Measurements from ENCODE around the gene AFAP1L1.
"Not testable (repeated sequence)": the region's sequence is repeated elsewhere in the genome, so short reads cannot be mapped to it uniquely, and the experiment has no call there.

AFAP1L1 gene

DNA sequence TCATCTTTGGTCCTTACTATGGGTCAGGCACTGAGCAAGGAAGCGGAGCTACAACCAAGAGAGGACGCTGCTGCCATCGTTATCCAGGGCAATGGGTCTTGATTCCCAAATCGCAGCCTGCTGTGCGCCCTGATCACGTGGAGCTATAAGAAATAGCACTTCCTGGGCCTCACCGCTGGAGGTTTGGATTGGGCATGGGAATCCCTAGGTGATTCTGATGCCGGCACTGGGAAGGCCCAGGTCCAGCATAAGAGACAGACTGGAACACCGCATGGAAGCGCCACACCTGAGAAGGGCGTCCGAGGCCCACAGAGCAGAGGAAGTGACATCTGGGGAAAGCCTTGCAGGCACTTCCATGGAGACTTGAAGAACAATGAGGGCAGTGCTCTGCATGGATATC, 104.4 kb downstream of the AFAP1L1 start:
- no peak for DNase-seq

DNA sequence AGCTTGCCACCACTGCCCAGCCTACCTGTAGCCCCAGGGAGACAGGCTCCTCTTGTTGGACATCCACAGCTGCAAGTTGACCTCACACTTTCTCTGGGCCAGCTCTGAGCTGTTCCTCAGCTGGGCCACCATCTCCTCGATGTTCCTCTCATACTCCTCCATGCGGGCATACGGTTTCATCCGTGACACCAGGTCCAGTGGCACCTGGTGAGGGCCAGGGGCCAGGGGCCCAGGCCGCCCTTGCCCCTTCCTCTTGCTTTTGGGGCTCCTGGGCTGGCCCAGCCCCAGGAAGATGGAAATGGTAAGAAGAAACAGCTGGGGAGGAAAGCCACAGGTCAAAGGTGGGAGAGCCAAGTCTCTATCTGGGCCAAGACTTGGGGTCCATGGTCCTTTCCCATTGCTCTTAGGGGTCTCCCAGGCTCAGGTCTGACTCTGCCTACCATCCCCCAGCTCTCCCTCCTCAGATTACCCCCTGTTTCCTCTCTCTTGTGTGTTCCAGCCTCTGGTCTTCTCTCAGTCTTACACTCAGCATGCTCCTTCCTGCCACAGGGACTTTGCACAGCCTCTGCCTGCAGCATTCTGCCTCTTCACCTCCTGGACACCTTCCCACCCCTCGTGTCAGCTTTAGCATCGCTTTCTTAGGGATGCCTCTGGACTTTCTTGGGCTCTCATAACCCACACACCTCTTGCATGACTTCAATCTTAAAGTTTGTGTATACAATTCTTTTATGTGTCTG, 105.2 kb downstream of the AFAP1L1 start:
- DNase-seq = no peak

DNA sequence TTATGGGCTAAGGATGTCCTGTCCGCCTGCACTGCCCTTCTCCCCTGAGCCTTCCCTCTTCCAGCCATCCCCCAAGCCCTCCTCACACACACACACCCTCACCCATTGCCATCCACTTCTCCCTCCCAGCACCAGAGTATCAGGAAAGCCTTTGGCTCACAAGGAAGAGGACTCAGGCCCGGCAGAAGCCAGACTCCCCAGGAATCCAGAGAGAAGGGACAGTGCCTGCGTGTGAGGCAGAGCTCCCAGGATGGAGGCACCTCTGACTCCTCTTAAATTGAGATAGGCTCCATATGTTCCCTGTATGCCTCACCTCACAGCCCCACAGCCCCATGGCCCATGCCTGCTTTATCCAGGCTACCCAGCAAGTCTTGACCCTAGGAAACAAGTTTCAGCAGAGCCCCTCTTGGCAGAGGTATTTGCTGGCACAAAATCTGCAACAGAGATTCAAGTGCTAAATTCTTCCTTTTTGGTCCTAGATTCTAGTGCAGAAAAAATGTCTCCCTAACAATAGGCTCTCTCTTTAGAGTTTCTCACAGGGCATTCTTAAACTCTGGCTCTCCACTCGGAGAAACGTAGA, 106.7 kb downstream of the AFAP1L1 start:
- DNase-seq = no peak

DNA sequence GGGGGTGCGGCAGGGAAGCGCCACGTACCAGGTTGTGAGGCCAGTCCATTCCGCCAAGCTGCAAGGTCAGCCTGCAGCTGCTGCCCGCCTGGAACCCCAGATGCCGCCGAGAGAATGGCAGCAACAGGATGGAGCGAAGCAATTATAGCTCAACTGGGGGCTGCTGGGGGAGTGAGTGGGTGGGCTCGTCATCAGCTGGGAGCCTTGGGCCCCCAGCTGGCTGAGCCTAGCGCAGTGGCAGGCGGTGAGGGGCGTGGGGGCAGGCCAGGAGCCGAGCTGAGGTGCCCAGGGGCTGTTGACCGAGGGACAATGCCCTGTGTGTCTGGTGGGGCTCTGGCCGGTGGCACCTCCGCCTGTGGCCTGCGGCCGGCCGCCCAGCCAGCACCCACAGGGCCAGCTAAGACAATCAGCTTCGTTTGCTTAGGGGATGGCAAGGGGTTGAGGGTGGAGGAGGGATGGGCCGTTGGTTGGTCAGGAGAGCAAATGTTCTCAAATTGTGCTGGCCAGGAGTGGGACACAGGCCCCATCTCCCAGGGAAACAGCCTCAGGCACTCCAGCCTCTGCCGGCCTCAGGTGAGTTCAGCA, 107.6 kb downstream of the AFAP1L1 start, which contains the start of gene IL17B:
IL17B (minus strand) TSS at position 116 of the 585 bp plus-strand sequence; CDS start at position 49, 67 bp downstream.
- no peak for DNase-seq

DNA sequence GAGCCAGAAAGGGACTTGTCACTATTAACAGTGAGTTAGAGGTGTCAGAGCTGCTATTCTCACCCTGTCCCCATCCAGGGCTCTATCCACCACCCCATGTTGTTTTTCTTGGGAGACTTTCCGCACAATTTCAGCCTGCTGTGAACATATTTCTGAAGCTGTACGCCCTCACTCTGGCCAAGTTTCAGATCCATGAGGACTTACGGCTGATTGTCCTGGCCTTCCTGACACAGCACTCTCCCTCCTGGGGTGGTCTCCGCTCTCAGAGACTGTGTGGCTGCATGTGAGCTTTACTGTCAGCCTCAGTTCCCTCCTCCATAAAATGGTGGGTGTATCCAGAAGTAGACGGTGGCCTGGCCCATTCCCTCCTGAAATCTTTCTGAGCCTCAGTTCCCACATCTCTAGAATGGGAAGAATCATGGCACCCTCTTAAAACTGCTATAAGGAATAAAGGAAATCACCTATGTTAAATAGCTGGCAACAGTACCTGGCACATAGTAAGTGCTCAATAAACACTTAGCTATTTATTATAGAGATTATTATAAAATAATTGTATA, 108.2 kb downstream of the AFAP1L1 start:
- no peak for DNase-seq

DNA sequence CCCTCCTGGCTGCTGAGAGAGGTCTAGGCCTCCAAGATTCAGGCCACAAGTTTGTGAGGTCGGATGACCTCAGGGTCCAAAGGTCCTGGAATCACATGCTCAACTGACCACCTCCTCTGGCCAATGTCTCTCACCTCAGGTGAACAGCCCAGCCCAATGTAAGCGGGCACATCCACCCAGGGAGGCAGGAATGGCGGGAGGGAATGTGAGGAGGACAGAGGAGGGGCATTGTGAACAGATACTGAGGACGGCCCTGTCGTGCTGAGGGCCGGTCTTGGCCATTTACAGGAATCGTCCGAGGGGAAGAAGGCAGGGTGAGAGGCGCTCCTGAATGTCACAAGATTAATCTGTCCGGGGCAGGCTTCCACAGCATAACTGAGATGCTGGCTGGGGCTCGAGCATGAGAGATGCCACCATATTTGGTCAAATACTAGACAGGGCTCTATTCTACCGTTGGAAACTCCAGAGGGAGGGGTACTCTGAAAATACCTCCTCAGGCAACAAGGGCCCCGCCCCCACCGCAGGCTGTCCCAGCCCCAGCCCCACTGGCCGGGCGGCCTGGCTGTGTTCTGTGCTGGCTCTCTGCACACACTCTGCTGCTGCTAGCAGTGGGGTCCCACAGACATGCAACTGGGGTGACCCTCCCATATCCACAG, 108.9 kb downstream of the AFAP1L1 start:
- no peak for DNase-seq

DNA sequence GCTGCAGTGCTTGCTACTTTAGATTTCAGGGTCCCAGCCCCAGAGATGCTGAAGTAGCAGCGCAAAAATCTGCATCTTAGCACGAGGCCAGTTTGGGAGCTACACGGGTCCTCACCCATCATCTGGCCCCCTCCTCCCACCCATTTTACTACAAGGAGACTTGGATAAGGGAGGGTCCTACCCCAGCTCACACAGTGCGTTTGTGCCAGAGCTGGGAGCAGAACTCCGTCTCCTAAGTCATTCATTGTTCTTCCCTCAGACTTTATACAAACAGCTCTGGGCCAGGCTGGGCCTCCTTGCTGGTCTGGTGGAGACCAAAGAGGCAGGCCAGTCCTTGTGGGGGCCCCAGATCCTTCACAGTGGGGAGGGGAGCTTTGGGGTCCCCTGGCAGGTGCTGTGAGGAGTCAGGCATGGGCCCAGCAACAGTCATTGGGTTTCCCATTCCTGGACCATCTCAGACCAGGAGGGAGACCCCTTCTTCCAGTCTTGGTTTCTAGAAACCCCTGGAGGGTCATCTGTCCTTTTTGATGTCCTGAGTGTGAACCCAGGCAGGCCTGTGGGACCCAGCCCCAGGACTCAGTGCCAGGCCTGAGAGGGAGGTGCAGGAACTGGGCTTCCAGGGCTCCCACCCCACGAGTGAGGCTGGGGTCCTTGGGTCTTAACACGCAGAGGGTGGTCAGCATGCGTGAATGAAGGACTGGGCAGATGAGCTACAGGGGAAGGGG, 109.8 kb downstream of the AFAP1L1 start:
- DNase-seq = no peak

DNA sequence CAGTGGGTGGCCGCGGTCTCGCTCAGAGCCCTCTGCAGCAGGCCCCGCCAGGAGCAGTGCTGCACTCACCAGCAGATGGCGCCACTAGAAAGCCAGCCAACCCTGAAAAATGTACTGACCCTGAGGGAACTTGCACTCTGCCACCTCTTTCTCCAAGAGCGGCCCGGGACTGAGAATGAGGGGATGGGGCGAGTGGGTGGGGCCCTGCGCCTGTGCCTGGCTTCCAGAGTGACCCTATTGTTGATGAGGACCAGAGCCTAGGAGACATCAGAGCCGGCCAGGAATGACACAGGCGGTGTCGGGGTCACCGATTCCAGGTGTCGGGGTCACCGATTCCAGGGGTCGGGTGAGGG, 110.3 kb downstream of the AFAP1L1 start:
- peak; percentile 71 for DNase-seq

DNA sequence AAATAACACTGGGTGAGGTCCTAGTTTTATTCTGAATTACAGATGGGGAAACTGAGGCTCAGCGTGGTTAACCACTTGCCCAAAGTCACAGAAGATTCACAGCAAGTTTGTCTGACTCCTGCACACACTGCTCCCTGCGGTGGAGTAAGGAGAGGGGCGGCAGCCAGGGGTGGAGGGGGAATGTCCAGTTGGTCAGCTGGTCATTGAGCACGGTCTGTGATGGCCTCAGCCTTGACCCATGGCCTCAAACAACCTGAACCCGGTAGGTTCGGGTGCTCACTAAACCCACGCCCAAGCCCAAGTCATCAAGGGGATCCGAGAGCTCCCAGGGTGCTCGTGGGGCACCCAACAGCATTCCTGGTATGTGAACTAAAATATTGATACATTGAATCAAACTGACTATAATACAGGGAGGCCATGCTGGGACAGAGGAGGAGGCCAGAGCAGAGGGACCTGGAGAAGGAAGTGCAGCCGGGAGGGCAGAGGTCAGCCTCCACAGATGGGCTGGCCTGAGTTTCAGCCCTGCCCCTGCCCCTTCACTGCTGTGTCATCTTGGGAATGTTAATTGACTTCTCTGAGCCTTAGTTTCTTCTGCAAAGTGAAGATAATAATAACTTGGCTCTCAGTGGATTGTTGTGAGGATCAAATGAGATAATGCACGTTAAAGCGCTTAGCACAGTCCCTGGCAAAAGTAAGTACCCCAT, 111.0 kb downstream of the AFAP1L1 start:
- no peak for DNase-seq

DNA sequence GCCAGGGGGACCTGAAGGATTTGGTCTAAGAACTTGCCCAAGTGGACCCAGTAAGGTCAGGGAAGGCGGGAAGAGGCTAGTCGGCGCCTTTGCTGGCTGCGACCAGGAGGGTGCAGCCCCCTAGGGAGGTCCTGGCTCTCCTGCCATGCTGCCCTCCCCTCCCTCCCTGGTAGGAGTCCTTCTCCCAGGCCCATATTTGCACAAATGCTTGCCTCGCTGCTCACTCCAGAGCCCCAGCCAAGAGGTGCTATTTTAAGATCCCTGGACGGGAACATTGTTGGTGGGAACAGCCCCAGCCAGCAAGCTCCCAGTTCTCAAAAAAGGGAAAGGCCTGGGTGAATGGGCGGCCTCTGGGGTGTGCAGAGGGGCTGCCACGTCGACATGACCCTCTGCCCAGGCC, 111.7 kb downstream of the AFAP1L1 start:
- DNase-seq = no peak

DNA sequence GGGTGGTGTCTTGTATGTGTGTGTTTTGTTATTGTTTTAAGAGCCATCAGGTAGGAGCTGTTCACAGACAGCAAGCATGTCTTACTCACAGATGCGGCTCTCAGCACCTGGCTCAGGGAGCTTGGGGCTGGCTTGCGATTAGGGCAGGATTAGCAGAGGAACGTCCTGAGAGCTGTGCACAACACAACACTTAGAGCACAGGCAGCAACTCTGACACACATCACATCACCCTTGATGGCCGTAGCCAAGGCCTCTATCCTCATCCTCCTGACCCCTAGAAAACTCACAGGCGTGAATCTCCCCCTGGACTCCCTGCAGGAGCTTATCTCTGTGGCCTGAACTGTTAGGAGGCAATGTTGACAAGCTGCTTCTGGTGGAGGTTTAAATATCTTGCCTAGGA, 114.5 kb downstream of the AFAP1L1 start:
- DNase-seq = no peak

DNA sequence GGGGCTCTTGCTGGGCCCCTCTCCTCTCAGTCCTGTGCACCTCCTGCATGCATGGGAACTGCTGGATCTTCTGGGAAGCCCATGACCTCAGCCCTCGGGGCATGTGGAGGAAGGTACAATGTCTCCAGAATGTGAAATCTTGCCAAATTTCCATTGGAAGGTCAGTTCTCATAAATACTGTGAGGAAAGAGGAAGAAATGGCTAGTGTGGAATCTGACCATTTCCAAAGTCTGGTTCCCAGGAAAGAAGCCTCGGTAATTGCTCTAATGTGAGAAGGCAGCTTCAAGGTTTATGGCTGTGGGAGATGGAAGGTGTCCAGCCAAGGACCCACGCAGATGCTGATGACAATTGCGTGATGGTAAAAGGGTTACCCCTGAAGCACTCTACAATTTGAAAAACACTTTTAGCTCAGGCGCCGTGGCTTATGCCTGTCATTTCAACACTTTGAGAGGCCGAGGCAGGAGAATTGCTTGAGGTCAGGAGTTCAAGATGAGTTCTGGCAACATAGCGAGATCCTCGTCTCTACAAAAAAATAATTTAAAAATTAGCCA, 115.5 kb downstream of the AFAP1L1 start:
- DNase-seq = no peak

DNA sequence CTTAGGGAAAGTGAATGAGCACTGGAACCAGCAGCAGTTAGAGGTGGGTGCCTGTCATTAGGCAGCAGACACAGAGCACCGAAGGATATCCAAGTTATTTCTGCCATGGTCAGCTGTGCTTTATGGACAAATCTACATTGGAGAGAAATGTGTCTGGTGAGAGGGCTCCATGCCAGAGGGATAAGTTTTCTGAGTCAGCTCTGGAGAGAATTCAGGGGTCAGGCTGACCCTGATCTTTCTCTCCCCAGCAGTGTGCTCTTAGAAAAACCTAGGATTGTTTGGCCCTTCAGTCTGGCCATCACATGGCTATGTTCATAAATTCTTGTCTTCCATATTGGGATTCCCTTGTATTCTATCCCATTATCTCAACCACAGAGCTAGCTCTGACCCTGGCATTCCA, 116.3 kb downstream of the AFAP1L1 start:
- no peak for DNase-seq

DNA sequence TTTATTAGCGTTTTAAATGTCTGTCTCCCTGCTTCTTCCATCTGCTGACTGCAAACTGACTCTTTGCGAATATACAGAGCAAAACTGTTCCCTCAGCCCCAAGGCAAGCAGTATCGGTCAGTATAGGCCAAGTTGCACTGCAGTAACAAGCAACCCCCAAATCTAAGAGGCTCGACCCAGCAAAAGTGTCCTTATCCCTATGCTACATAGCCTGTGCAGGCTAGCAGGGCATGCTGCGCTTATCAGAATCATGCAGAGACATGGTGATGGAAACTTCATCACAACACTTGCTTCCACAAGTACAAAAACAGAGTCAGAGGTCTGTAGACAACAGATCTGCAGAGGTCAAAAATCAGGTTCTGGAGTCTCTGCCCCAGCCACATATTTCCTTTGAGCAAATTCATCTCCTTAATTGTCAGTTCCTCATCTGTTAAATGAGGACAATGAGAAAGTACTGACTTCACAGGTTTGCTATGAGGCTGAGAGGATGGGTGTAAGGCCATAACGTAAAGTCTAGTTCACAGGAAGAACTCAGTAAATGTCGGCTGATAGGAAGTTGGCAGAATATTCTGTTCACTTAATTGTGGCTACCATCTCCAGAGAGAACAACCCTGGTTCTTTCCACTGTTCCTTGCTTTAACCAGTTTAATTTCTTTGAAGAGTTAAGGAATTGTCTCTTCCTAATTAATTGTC, 117.0 kb downstream of the AFAP1L1 start:
- no peak for DNase-seq

DNA sequence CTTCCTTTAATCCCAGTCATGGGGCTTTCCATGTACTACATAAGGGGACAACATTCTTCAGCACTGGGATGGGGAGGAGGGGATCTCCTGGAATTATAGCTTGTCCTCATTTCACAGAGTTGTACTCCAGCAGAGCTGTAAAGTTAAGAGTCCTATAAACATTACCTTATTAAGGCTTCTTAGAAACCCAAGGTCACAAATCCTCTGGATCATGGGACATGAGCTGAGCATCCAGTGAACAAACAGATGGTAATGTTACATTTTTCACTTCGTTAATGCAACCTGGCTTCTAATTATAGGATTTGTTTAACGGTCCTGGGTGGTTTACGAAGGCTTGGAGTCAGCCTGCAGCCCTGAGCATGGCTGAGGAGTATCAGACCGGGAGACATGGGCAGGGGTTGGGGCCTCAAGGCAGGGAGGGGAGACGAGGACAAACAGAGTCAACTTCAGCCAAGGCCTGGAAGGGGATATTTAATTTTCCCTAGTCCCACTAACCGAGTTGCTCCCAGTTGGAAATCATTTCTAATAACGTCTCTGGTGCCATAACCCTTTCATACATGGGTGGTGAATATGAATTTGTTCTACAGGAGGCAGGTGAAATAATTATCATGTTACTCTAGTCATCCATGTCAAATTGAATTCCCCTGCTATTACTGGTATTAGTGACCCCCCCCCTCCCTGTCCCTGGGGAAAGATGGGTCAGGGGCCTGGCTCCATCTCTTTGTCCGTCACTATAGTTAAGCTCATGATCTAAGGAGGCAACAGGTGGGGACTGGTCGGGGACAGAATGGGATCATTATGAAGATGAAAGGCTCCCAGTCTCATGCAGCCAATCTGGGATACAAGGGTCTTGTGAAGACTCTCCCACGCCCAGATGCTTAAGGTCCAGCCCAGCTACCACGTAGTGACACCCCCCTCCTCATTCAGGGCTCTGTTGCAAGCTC, 118.2 kb downstream of the AFAP1L1 start:
- DNase-seq = no peak

DNA sequence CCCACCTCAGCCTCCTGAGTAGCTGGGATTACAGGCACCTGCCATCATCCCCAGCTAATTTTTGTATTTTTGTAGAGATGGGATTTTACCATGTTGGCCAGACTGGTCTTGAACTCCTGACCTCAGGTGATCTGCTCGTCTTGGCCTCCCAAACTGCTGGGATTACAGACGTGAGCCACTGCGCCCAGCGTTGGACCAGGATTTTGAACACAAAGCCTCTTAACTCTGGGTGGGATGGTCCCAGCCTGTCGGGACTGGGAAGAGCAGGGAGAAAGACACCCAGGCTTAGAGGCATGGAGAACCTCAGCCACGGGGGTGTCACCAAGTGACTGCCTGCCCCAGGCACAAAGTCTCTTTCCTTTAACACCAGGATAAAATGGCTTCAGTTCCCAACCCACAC, 119.4 kb downstream of the AFAP1L1 start:
- not testable (repeated sequence) for DNase-seq
